Measurements from ENCODE around the gene ASS1.

GRCh38 chr9:130432362-130432761 is 12.4 kb upstream of the ASS1 start:
- TF ChIP-seq, protein P1, sequence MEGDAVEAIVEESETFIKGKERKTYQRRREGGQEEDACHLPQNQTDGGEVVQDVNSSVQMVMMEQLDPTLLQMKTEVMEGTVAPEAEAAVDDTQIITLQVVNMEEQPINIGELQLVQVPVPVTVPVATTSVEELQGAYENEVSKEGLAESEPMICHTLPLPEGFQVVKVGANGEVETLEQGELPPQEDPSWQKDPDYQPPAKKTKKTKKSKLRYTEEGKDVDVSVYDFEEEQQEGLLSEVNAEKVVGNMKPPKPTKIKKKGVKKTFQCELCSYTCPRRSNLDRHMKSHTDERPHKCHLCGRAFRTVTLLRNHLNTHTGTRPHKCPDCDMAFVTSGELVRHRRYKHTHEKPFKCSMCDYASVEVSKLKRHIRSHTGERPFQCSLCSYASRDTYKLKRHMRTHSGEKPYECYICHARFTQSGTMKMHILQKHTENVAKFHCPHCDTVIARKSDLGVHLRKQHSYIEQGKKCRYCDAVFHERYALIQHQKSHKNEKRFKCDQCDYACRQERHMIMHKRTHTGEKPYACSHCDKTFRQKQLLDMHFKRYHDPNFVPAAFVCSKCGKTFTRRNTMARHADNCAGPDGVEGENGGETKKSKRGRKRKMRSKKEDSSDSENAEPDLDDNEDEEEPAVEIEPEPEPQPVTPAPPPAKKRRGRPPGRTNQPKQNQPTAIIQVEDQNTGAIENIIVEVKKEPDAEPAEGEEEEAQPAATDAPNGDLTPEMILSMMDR (IDR thresholded peaks at IDR 0.05 in 8 of 11, conservative IDR thresholded peaks at IDR 0.05 in 3 of 11): no peak
- no peak for TF ChIP-seq POLR2A (IDR thresholded peaks at IDR 0.05)

All from spleen (tissue), 7 donors.